Mesendoderm (in vitro differentiated cells): ENCODE data around the gene TRMT2A.

Experiments used
- DNase-seq: peaks from one replicate; pipeline ENCODE4 v3.0.0; 2013
- H2AK5ac ChIP-seq: 2 replicates; pipeline ENCODE4 v1.6.1; 2013; ENCODE audit warnings: low read length, inconsistent platforms
- H2BK120ac ChIP-seq: 2 replicates; pipeline ENCODE4 v1.6.1; 2013; ENCODE audit warnings: low read depth, mild to moderate bottlenecking, low read length, moderate library complexity, mixed read lengths
- H2BK15ac ChIP-seq: replicated peaks from 2 replicates; pipeline ENCODE4 v1.6.1; 2013; ENCODE audit warnings: low read depth, mild to moderate bottlenecking, moderate library complexity
- H2BK5ac ChIP-seq: 2 replicates; pipeline ENCODE4 v1.6.1; 2013; ENCODE audit warnings: low read length, inconsistent platforms
- H3K18ac ChIP-seq: 2 replicates; pipeline ENCODE4 v1.6.1; 2013; ENCODE audit warnings: mild to moderate bottlenecking, low read length, mixed read lengths
- H3K23ac ChIP-seq: one replicate; pipeline ENCODE4 v1.6.1; 2013; ENCODE audit warnings: low read length
- H3K27ac ChIP-seq: 2 replicates; pipeline ENCODE4 v1.5.1; 2013; ENCODE audit warnings: low read depth, mild to moderate bottlenecking, inconsistent platforms, low read length, moderate library complexity
- H3K27me3 ChIP-seq: 2 replicates; pipeline ENCODE4 v1.6.1; 2013; ENCODE audit warnings: low read length, control low read depth, mild to moderate bottlenecking, inconsistent platforms; ENCODE audit not compliant: insufficient read depth, poor library complexity
- H3K36me3 ChIP-seq: 2 replicates; pipeline ENCODE4 v1.6.1; 2013; ENCODE audit warnings: low read length, inconsistent platforms; ENCODE audit not compliant: control insufficient read depth, insufficient read depth
- H3K4ac ChIP-seq: one replicate; pipeline ENCODE4 v1.6.1; 2013; ENCODE audit warnings: low read depth, mild to moderate bottlenecking, low read length, moderate library complexity
- H3K4me1 ChIP-seq: 2 replicates; pipeline ENCODE4 v1.6.1; 2013; ENCODE audit warnings: low read depth, low read length, inconsistent platforms; ENCODE audit not compliant: control insufficient read depth
- H3K4me2 ChIP-seq: 2 replicates; pipeline ENCODE4 v1.6.1; 2013; ENCODE audit warnings: low read length
- H3K4me3 ChIP-seq: 2 replicates; pipeline ENCODE4 v1.5.1; 2013; ENCODE audit warnings: mild to moderate bottlenecking, low read length
- H3K56ac ChIP-seq: one replicate; pipeline ENCODE4 v1.6.1; 2013; ENCODE audit warnings: low read length
- H3K79me1 ChIP-seq: 2 replicates; pipeline ENCODE4 v1.6.1; 2013; ENCODE audit warnings: low read length, inconsistent platforms
- H3K79me2 ChIP-seq: 2 replicates; pipeline ENCODE4 v1.6.1; 2013; ENCODE audit warnings: mild to moderate bottlenecking, low read length; ENCODE audit not compliant: control insufficient read depth, insufficient read depth
- H3K9ac ChIP-seq: 2 replicates; pipeline ENCODE4 v1.6.1; 2013; ENCODE audit warnings: low read length, inconsistent platforms
- H4K5ac ChIP-seq: one replicate; pipeline ENCODE4 v1.6.1; 2013; ENCODE audit warnings: low read length
- H4K8ac ChIP-seq: one replicate; pipeline ENCODE4 v1.6.1; 2013; ENCODE audit warnings: low read depth, mild to moderate bottlenecking, control low read depth, low read length, moderate library complexity
- WGBS: extraction: QIAGEN DNeasy Blood & Tissue Kit; methylation state at CpG from one replicate; pipeline ENCODE4 v1.1.7; 2013; ENCODE audit warnings: low lambda C conversion rate, missing lambda C conversion rate; ENCODE audit not compliant: insufficient coverage; ENCODE audit errors: extremely low coverage; 5-methylcytosine and 5-hydroxymethylcytosine counted together

Gene TRMT2A

DNA sequence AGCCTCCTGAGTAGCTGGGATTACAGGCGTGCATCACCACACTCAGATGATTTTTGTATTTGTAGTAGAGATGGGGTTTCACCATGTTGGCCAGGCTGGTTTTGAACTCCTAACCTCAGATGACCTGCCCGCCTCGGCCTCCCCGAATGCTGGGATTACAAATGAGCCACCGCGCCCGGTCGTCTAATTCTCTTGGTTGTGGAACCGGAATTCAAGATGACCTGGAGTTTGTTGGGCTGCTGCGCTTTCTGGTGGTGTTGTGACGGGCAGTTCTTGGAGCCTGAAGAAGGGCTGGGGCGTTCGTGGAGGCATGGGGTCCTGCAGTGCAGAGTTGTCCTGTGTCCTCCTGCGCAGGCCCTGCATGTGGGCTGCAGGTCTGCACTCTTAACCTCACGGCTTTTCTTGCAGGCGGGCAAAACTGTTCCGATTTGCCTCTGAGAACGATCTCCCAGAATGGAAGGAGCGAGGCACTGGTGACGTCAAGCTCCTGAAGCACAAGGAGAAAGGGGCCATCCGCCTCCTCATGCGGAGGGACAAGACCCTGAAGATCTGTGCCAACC is 4.9 kb upstream of the TRMT2A start:
- Histone ChIP-seq H3K18ac (no peak overlapping the region), H3K79me2 (peaks cover 62% of the 10 kb centered on the region), H2AK5ac (no peak overlapping the region), H2BK15ac (no peak overlapping the region), H2BK5ac (no peak overlapping the region), H2BK120ac (no peak overlapping the region), H3K4ac (no peak overlapping the region), H3K36me3 (peaks cover 26% of the 10 kb centered on the region), H3K27me3 (no peaks in the 10 kb centered on the region), H3K56ac (no peak overlapping the region), H3K27ac (no peak overlapping the region), H3K4me3 (no peak overlapping the region), H4K8ac (no peak overlapping the region), H3K23ac (no peak overlapping the region), H3K4me1 (peaks cover 2% of the 10 kb centered on the region), H3K9ac (no peak overlapping the region), H3K79me1 (peaks cover 18% of the 10 kb centered on the region), H4K5ac (no peak overlapping the region), H3K4me2 (no peak overlapping the region)
- WGBS, result no CpG with 5 or more reads among the region's 22 CpGs
- no peak for DNase-seq

DNA sequence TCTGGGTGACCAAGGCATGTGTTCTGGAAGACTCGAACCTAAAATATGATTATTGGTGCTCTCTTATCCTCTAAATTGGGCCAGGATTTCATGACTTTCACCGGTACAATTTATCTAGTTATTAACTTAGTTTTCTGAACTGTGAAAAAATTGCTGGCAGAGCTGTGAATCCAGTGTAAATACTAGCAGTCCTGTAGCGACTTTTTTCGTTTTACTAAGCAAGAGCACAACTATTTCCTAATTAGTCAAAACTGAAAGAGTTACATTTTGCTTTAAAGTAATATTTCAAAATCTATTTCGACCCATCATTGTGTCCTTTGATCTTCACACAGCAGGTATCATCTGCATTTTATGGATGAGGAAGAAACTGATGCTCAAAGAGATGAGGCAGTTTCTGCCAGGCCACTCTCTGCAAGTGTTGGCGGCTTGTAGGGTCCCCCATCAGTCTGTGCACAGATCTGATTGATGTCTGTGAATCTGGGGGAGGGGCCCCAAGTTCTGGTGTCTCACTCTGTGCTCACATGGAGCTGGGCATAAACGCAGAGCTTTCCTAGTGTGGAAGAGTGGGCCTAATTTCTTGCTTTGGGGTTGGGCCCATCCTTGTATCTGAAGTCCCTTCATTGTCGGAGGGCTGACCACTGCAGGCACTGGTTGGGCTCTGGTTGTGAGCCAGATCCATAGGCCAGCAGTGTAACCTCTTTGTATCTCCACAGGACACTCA is 1.4 kb upstream of the TRMT2A start:
- Histone ChIP-seq H3K36me3 (peaks cover 22% of the 10 kb centered on the region), H3K23ac (peak overlapping the region; percentile 89), H3K27ac (no peak overlapping the region)

DNA sequence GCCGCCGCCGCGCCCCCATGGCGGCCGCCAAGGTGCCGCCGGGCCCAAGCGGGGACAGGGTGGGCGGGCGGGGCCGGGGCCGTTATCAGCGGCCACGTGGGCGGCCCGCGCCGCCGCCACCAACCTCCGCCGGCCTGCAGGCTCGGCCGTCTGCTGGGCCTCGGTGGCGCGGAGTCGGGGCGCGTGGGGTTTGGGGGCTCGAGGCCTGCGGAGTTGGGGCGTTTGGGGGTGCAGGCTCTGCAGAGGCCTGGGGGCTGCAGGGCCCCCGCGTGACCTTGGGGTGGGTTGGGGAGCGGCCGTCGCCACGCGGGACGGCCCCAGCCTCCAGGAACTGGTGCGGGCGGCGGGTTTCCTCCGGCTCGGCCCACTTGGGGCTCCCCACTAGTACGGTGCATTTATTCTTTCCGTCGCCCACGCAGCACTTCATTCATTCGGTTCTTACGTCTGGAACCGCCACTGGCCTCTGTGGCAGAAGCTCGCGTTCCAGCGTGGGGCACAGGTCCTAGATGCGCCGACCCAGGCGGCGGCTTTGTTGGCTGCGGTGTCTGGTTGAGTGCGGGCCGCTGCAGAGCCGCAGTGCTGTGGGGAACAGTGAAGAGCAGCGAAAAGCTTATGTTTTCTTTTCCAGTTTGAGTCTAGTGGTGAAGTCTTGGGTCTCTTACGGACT is 740 bp upstream of the TRMT2A start:
- Histone ChIP-seq H3K27me3 (no peaks in the 10 kb centered on the region), H3K9ac (peak overlapping the region; percentile 100), H4K8ac (peak overlapping the region; percentile 59), H3K79me1 (peaks cover 22% of the 10 kb centered on the region), H4K5ac (peak overlapping the region; percentile 21), H3K36me3 (peaks cover 24% of the 10 kb centered on the region), H2AK5ac (peak overlapping the region; percentile 65), H3K18ac (peak overlapping the region; percentile 89), H3K4me3 (peak overlapping the region; percentile 99), H3K4me2 (peak overlapping the region; percentile 88), H3K23ac (peak overlapping the region; percentile 89), H3K56ac (peak overlapping the region; percentile 99), H2BK5ac (peak overlapping the region; percentile 45), H3K4me1 (peaks cover 2% of the 10 kb centered on the region), H2BK15ac (no peak overlapping the region), H2BK120ac (peak overlapping the region; percentile 16), H3K79me2 (peaks cover 64% of the 10 kb centered on the region), H3K4ac (peak overlapping the region; percentile 90), H3K27ac (peak overlapping the region; percentile 52)
- WGBS, result no CpG with 5 or more reads among the region's 66 CpGs
- peak; percentile 21 for DNase-seq

More for the DNA sequence above, 1.4 kb upstream of the TRMT2A start:
- Histone ChIP-seq H3K4me2 (peak overlapping the region; percentile 88), H4K5ac (peak overlapping the region; percentile 21), H3K4me1 (peaks cover 2% of the 10 kb centered on the region), H2BK5ac (no peak overlapping the region), H3K18ac (peak overlapping the region; percentile 89), H2AK5ac (no peak overlapping the region), H2BK120ac (no peak overlapping the region), H4K8ac (no peak overlapping the region), H3K9ac (peak overlapping the region; percentile 100), H3K79me1 (peaks cover 22% of the 10 kb centered on the region), H3K4me3 (peak overlapping the region; percentile 99), H3K27me3 (no peaks in the 10 kb centered on the region), H3K56ac (peak overlapping the region; percentile 99), H2BK15ac (no peak overlapping the region), H3K79me2 (peaks cover 69% of the 10 kb centered on the region), H3K4ac (peak overlapping the region; percentile 90)
- DNase-seq, result no peak
- WGBS, result no CpG with 5 or more reads among the region's 8 CpGs

DNA sequence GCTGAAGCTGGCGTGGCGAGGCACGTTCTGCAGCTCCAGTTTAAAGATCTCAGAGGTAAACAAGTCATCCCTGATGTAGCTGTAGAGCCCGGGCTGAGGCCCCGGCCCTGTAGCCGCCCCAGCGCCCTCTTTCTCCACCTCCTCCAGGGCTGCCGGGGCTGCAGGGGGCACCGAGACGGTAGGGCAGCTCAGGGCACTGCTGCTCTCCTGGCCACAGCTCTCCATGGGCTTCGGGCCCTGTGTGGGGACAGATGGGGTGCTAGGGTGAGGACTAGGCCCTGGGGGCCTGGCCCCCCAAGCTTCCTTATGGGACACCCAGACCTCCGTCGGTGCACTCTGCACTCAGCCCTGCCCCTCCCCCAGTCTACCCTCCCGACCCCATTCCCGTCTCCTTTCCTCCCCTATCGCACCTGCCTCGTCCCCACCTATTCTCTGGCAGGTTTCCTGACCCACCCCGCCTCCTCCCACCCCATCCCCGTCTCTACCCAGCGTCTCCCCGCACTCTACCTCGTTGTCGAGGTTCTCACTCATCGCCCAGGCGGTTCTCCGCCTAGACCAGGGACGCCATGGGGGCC is 563 bp downstream of the TRMT2A start:
- Histone ChIP-seq H4K5ac (no peak overlapping the region), H3K9ac (peak overlapping the region; percentile 97), H3K27me3 (no peaks in the 10 kb centered on the region), H2BK15ac (no peak overlapping the region), H3K79me2 (peaks cover 51% of the 10 kb centered on the region), H3K56ac (peak overlapping the region; percentile 98), H2BK120ac (no peak overlapping the region), H3K23ac (peak overlapping the region; percentile 24), H3K4me1 (peaks cover 2% of the 10 kb centered on the region), H3K18ac (no peak overlapping the region), H3K27ac (no peak overlapping the region), H3K79me1 (peaks cover 17% of the 10 kb centered on the region), H2AK5ac (peak overlapping the region; percentile 93), H3K4ac (peak overlapping the region; percentile 17), H3K4me3 (peak overlapping the region; percentile 91), H3K4me2 (peak overlapping the region; percentile 78), H4K8ac (no peak overlapping the region), H3K36me3 (peaks cover 21% of the 10 kb centered on the region), H2BK5ac (no peak overlapping the region)
- no peak for DNase-seq
- WGBS, result no CpG with 5 or more reads among the region's 27 CpGs

- Histone ChIP-seq H3K36me3 (peaks cover 23% of the 10 kb centered on the region), H3K18ac (no peak within 1 kb of the TSS)
Observed at GRCh38 chr22:20115691-20116375, 1.2 kb downstream of the TRMT2A start, which contains the start of gene RANBP1. RANBP1 (plus strand) TSS chr22:20116104; CDS start chr22:20116185, 81 bp downstream.

More at GRCh38 chr22:20115691-20116375, 1.2 kb downstream of the TRMT2A start, which contains the start of gene RANBP1:
- H3K4me2 ChIP-seq, result peak within 1 kb of the TSS; percentile 78
- no peak within 1 kb of the TSS for H2BK15ac ChIP-seq
- no peaks in the 10 kb centered on the region for H3K27me3 ChIP-seq
- no peak within 1 kb of the TSS for H4K5ac ChIP-seq
- peaks cover 46% of the 10 kb centered on the region for H3K79me2 ChIP-seq
- H3K23ac ChIP-seq, result peak within 1 kb of the TSS; percentile 24
- no peak within 1 kb of the TSS for H3K27ac ChIP-seq
- H3K9ac ChIP-seq, result peak within 1 kb of the TSS; percentile 97
- H3K4ac ChIP-seq, result peak within 1 kb of the TSS; percentile 17
- H3K4me1 ChIP-seq, result peaks cover 2% of the 10 kb centered on the region
- H2AK5ac ChIP-seq, result peak within 1 kb of the TSS; percentile 93
- H3K4me3 ChIP-seq, result peak within 1 kb of the TSS; percentile 91
- H3K79me1 ChIP-seq, result peaks cover 17% of the 10 kb centered on the region
- no CpG with 5 or more reads among the region's 30 CpGs for WGBS
- no peak within 1 kb of the TSS for H2BK120ac ChIP-seq
- H2BK5ac ChIP-seq, result no peak within 1 kb of the TSS
- no peak within 1 kb of the TSS for H4K8ac ChIP-seq
- no peak for DNase-seq
- H3K56ac ChIP-seq, result peak within 1 kb of the TSS; percentile 98
